ENCODE data around the gene SOX30. TPM values are rescaled to one million over a fixed set of nuclear protein-coding genes. Genes with fewer than 3 reads are reported as not detected.

The SOX30 gene
- total RNA-seq, 1 experiment from 2014 or later: not detected

GRCh38 chr5:157584628-157585027 lies 67.6 kb downstream of the SOX30 start:
- H3K4me1 Mint-ChIP-seq (ENCODE audit: insufficient read depth, unreplicated experiment): no peaks in the 10 kb centered on the region
- no peaks in the 10 kb centered on the region for H3K9me3 Mint-ChIP-seq (ENCODE audit: unreplicated experiment)
- no peak overlapping the region for H3K4me3 Mint-ChIP-seq (ENCODE audit: unreplicated experiment)
- TF ChIP-seq, protein P1, sequence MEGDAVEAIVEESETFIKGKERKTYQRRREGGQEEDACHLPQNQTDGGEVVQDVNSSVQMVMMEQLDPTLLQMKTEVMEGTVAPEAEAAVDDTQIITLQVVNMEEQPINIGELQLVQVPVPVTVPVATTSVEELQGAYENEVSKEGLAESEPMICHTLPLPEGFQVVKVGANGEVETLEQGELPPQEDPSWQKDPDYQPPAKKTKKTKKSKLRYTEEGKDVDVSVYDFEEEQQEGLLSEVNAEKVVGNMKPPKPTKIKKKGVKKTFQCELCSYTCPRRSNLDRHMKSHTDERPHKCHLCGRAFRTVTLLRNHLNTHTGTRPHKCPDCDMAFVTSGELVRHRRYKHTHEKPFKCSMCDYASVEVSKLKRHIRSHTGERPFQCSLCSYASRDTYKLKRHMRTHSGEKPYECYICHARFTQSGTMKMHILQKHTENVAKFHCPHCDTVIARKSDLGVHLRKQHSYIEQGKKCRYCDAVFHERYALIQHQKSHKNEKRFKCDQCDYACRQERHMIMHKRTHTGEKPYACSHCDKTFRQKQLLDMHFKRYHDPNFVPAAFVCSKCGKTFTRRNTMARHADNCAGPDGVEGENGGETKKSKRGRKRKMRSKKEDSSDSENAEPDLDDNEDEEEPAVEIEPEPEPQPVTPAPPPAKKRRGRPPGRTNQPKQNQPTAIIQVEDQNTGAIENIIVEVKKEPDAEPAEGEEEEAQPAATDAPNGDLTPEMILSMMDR (IDR thresholded peaks at IDR 0.05; ENCODE audit: unreplicated experiment): no peak
- DNase-seq (ENCODE audit: unreplicated experiment): no peak
- CTCF ChIA-PET: interaction anchor here (0.7 to 1.0 kb wide), 2 partner anchors 53 to 159 kb away, joined by 3 to 5 read pairs; partner anchors contain the start of gene LSM11
- intact Hi-C loops (cut with micrococcal nuclease): no loop called here
- no peaks in the 10 kb centered on the region for H3K27me3 Mint-ChIP-seq (ENCODE audit: insufficient read depth, unreplicated experiment)
- no TSS peak for BruUV-seq (replicated peaks)
- no peak overlapping the region for H3K27ac Mint-ChIP-seq (ENCODE audit: low read depth, unreplicated experiment)
- no peaks in the 10 kb centered on the region for H3K36me3 Mint-ChIP-seq (ENCODE audit: insufficient read depth, unreplicated experiment)
- POLR2A ChIA-PET: interaction anchor here (0.5 kb wide), 1 partner anchor 43 kb away, joined by 3 read pairs; no protein-coding TSS in a partner anchor

- Mint-ChIP-seq H3K27ac (ENCODE audit: low read depth, unreplicated experiment) (no peak overlapping the region), H3K9me3 (ENCODE audit: unreplicated experiment) (no peaks in the 10 kb centered on the region), H3K27me3 (ENCODE audit: insufficient read depth, unreplicated experiment) (no peaks in the 10 kb centered on the region), H3K4me3 (ENCODE audit: unreplicated experiment) (no peak overlapping the region), H3K4me1 (ENCODE audit: insufficient read depth, unreplicated experiment) (peaks cover 7% of the 10 kb centered on the region), H3K36me3 (ENCODE audit: insufficient read depth, unreplicated experiment) (no peaks in the 10 kb centered on the region)
- CTCF ChIA-PET: interaction anchor here (1.1 kb wide), 1 partner anchor 150 kb away, joined by 3 read pairs; no protein-coding TSS in a partner anchor
- intact Hi-C loops (cut with micrococcal nuclease): no loop called here
- no peak for DNase-seq (ENCODE audit: unreplicated experiment)
- TF ChIP-seq, protein P1 (IDR thresholded peaks at IDR 0.05; ENCODE audit: unreplicated experiment): no peak
- POLR2A ChIA-PET: no interaction called here
- BruUV-seq (replicated peaks): no TSS peak
Measured at GRCh38 chr5:157582731-157583620, 69.3 kb downstream of the SOX30 start.

DNA sequence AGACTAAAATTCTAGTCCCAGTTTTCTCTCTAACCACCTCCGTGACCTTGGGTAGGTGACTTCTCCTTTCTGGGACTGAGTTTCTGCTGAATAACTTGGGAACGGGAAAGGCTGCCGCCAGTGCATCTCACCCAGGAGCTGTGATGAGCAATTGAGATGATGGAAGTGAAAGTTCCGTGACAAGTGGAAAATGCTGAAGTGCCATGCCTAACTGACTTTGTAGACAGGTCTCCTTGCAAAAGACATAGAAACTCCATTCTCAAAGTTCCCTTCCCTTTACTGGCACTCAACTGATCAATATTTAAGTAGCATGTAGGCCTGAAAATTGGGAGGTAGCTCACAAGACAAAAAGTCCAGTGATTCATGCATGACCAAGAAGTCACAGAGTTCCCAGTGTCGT lies 70.3 kb downstream of the SOX30 start:
- intact Hi-C loops (cut with micrococcal nuclease): no loop called here
- no peak overlapping the region for H3K27ac Mint-ChIP-seq (ENCODE audit: low read depth, unreplicated experiment)
- peaks cover 7% of the 10 kb centered on the region for H3K4me1 Mint-ChIP-seq (ENCODE audit: insufficient read depth, unreplicated experiment)
- H3K4me3 Mint-ChIP-seq (ENCODE audit: unreplicated experiment): no peak overlapping the region
- ChIA-PET CTCF (interaction anchor here (1.1 kb wide), 2 partner anchors 14 to 149 kb away, joined by 3 to 5 read pairs; no protein-coding TSS in a partner anchor), POLR2A (no interaction called here)
- no TSS peak for BruUV-seq (replicated peaks)
- no peaks in the 10 kb centered on the region for H3K9me3 Mint-ChIP-seq (ENCODE audit: unreplicated experiment)
- TF ChIP-seq, protein P1 (IDR thresholded peaks at IDR 0.05; ENCODE audit: unreplicated experiment): no peak
- no peak for DNase-seq (ENCODE audit: unreplicated experiment)
- H3K27me3 Mint-ChIP-seq (ENCODE audit: insufficient read depth, unreplicated experiment): no peaks in the 10 kb centered on the region
- H3K36me3 Mint-ChIP-seq (ENCODE audit: insufficient read depth, unreplicated experiment): no peaks in the 10 kb centered on the region

- Mint-ChIP-seq H3K4me1 (ENCODE audit: insufficient read depth, unreplicated experiment) (peaks cover 13% of the 10 kb centered on the region), H3K27ac (ENCODE audit: low read depth, unreplicated experiment) (no peak overlapping the region), H3K27me3 (ENCODE audit: insufficient read depth, unreplicated experiment) (no peaks in the 10 kb centered on the region), H3K9me3 (ENCODE audit: unreplicated experiment) (no peaks in the 10 kb centered on the region), H3K36me3 (ENCODE audit: insufficient read depth, unreplicated experiment) (no peaks in the 10 kb centered on the region), H3K4me3 (ENCODE audit: unreplicated experiment) (no peak overlapping the region)
- BruUV-seq (replicated peaks): no TSS peak
- POLR2A ChIA-PET: interaction anchor here (0.6 to 1.4 kb wide), 2 partner anchors 10 to 49 kb away, joined by 3 to 4 read pairs; no protein-coding TSS in a partner anchor
- CTCF ChIA-PET: interaction anchor here (0.8 kb wide), 2 partner anchors 11 to 325 kb away, joined by 3 to 4 read pairs; no protein-coding TSS in a partner anchor
- TF ChIP-seq, protein P1 (IDR thresholded peaks at IDR 0.05; ENCODE audit: unreplicated experiment): no peak
- intact Hi-C loops (cut with micrococcal nuclease): loop anchor here (10.0 kb wide), 2 partner anchors 87 to 137 kb away; no protein-coding TSS in a partner anchor
- DNase-seq (ENCODE audit: unreplicated experiment): no peak
Measured at GRCh38 chr5:157578079-157578780, 74.0 kb downstream of the SOX30 start.

Data from MCF 10A (cell line).